Esophagus muscularis mucosa (tissue), 3 donors: ENCODE results near the gene RUNX1.

Source experiments
- POLR2A ChIP-seq: fragments of 450-650 bp; IDR thresholded peaks from one replicate; pipeline ENCODE4 v1.6.1; 2017; ENCODE audit warnings: antibody characterized with exemption, moderate library complexity, mild to moderate bottlenecking, low read depth
- TF ChIP-seq, protein P1 (sequence below), 3 experiments: fragments of 200-600 bp in 2 of 3; fragments of 450-650 bp in 1 of 3; sonication (generic) in 2 of 3; IDR thresholded peaks; one replicate each; pipeline ENCODE4 v1.5.1; 2017 to 2019; ENCODE audit warnings: antibody characterized with exemption in 3 of 3, mild to moderate bottlenecking in 2 of 3, moderate library complexity in 1 of 3

- no peak for TF ChIP-seq POLR2A
- TF ChIP-seq, protein P1, sequence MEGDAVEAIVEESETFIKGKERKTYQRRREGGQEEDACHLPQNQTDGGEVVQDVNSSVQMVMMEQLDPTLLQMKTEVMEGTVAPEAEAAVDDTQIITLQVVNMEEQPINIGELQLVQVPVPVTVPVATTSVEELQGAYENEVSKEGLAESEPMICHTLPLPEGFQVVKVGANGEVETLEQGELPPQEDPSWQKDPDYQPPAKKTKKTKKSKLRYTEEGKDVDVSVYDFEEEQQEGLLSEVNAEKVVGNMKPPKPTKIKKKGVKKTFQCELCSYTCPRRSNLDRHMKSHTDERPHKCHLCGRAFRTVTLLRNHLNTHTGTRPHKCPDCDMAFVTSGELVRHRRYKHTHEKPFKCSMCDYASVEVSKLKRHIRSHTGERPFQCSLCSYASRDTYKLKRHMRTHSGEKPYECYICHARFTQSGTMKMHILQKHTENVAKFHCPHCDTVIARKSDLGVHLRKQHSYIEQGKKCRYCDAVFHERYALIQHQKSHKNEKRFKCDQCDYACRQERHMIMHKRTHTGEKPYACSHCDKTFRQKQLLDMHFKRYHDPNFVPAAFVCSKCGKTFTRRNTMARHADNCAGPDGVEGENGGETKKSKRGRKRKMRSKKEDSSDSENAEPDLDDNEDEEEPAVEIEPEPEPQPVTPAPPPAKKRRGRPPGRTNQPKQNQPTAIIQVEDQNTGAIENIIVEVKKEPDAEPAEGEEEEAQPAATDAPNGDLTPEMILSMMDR (IDR thresholded peaks at IDR 0.05): no peak
These were observed 27.6 kb downstream of the RUNX1 start for GRCh38 chr21:35021546-35021945.
